Lower leg skin (tissue), 4 donors: ENCODE results near the gene TNS2. TPM values are rescaled to one million over a fixed set of nuclear protein-coding genes. Genes with fewer than 3 reads are reported as not detected.
A peak's percentile ranks its signal among the peaks of the same experiment; 100 is the strongest.

Source experiments
- DNase-seq, 2 donors: peaks; one replicate each; pipeline ENCODE4 v3.0.0-alpha.2; 2019; ENCODE audit warnings: low spot score in 2 of 2
- H3K4me3 ChIP-seq: fragments of 200-600 bp; sonication (generic); 2 replicates; pipeline ENCODE4 v1.5.1; 2017; ENCODE audit warnings: mild to moderate bottlenecking, low read depth; ENCODE audit not compliant: poor library complexity, severe bottlenecking
- POLR2A ChIP-seq, 2 donors: fragments of 450-650 bp; IDR thresholded peaks; one replicate each; pipeline ENCODE4 v1.6.1; 2016 to 2017; ENCODE audit warnings: antibody characterized with exemption in 2 of 2, mild to moderate bottlenecking in 1 of 2, moderate library complexity in 1 of 2
- WGBS, 2 donors: methylation state at CpG; one replicate each; pipeline ENCODE4 v1.1.5; 2018; 5-methylcytosine and 5-hydroxymethylcytosine counted together
- intact Hi-C: fragments of 100-400 bp; cut with DNase I; formaldehyde crosslinking; loops from one replicate; pipeline ENCODE4 v1.15.0; 2023; ENCODE audit warnings: low total_unique reads
- total RNA-seq, 4 donors: library from RNA; depleted of rRNA; stranded (reverse); fragments of >200 nt; gene quantifications; one replicate each; pipeline ENCODE4 v1.1.0, GENCODE V29; 2016
- TF ChIP-seq, protein P1 (sequence below), 3 donors: fragments of 450-650 bp; IDR thresholded peaks; one replicate each; pipeline ENCODE4 v1.5.1; 2016; ENCODE audit warnings: antibody characterized with exemption in 3 of 3, mild to moderate bottlenecking in 3 of 3, moderate library complexity in 2 of 3

TNS2 gene
- total RNA-seq, 4 donors from 2014 or later, result 21.8 to 87.1 (median 65.9) TPM

DNA sequence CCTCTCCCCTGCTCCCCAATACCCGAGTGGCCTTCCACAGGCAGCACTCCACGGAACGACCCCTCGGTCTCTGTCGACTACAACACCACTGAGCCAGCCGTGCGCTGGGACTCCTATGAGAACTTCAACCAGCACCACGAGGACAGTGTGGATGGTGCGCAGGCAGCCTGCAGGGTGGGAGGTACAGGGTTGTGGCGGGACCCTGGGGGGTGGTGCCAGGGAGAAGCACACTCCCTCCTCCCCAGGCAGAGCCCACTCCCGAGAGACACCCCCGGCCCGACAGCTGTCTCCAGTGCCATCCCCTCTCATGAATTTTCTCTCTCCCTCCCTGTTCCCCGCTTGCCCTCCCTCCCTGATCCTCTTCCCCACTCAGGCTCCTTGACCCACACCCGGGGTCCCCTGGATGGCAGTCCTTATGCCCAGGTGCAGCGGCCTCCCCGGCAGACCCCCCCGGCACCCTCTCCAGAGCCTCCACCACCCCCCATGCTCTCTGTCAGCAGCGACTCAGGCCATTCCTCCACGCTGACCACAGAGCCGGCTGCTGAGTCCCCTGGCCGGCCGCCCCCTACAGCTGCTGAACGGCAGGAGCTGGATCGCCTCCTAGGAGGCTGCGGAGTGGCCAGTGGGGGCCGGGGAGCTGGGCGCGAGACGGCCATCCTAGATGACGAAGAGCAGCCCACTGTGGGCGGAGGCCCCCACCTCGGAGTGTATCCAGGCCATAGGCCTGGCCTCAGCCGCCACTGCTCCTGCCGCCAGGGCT, 9.0 kb downstream of the TNS2 start:
- peak in 1 of 2 donors; percentile 15 for DNase-seq
- TF ChIP-seq, protein P1, sequence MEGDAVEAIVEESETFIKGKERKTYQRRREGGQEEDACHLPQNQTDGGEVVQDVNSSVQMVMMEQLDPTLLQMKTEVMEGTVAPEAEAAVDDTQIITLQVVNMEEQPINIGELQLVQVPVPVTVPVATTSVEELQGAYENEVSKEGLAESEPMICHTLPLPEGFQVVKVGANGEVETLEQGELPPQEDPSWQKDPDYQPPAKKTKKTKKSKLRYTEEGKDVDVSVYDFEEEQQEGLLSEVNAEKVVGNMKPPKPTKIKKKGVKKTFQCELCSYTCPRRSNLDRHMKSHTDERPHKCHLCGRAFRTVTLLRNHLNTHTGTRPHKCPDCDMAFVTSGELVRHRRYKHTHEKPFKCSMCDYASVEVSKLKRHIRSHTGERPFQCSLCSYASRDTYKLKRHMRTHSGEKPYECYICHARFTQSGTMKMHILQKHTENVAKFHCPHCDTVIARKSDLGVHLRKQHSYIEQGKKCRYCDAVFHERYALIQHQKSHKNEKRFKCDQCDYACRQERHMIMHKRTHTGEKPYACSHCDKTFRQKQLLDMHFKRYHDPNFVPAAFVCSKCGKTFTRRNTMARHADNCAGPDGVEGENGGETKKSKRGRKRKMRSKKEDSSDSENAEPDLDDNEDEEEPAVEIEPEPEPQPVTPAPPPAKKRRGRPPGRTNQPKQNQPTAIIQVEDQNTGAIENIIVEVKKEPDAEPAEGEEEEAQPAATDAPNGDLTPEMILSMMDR (IDR thresholded peaks at IDR 0.05), result no peak
- intact Hi-C loops, result no loop called here
- WGBS, 2 donors, result 81 to 84% methylated on average over 24 to 27 of the region's 35 CpGs
- no peak overlapping the region for H3K4me3 ChIP-seq

DNA sequence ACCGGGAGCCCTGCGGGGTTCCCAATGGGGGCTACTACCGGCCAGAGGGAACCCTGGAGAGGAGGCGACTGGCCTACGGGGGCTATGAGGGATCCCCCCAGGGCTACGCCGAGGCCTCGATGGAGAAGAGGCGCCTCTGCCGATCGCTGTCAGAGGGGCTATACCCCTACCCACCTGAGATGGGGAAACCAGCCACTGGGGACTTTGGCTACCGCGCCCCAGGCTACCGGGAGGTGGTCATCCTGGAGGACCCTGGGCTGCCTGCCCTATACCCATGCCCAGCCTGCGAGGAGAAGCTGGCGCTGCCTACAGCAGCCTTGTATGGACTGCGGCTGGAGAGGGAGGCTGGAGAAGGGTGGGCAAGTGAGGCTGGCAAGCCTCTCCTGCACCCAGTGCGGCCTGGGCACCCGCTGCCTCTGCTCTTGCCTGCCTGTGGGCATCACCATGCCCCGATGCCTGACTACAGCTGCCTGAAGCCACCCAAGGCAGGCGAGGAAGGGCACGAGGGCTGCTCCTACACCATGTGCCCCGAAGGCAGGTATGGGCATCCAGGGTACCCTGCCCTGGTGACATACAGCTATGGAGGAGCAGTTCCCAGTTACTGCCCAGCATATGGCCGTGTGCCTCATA, 9.7 kb downstream of the TNS2 start:
- WGBS, 2 donors, result 14 to 87% methylated on average over 1 to 24 of the region's 24 CpGs
- H3K4me3 ChIP-seq, result no peak overlapping the region
- intact Hi-C loops, result loop anchor here (10.0 kb wide), 1 partner anchor 135 kb away; no protein-coding TSS in a partner anchor
- DNase-seq, result peak in 1 of 2 donors; percentile 15
- TF ChIP-seq POLR2A (IDR thresholded peaks at IDR 0.05), result no peak
- TF ChIP-seq, protein P1 (IDR thresholded peaks at IDR 0.05), result no peak

DNA sequence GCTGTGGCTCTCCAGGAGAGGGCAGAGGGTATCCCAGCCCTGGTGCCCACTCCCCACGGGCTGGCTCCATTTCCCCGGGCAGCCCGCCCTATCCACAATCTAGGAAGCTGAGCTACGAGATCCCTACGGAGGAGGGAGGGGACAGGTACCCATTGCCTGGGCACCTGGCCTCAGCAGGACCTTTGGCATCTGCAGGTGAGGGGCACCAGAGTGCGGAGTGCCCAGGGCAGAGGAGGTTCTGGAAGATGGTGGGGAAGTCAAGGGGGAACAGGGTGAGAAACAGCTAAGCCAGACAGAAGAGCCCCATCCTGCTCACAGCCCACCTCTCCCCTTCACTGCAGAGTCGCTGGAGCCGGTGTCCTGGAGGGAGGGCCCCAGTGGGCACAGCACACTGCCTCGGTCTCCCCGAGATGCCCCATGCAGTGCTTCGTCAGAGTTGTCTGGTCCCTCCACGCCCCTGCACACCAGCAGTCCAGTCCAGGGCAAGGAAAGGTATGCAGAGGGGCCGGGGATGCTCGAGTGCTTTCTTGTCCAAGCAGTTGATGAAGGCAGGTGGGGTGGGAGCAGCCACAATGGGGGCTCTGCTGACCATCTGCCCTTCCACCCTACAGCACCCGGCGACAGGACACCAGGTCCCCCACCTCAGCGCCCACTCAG, 10.3 kb downstream of the TNS2 start:
- TF ChIP-seq, protein P1 (IDR thresholded peaks at IDR 0.05), result no peak
- no peak for TF ChIP-seq POLR2A (IDR thresholded peaks at IDR 0.05)
- peak in 1 of 2 donors; percentile 87 for DNase-seq
- no peak overlapping the region for H3K4me3 ChIP-seq
- intact Hi-C loops, result loop anchor here (10.0 kb wide), 1 partner anchor 135 kb away; no protein-coding TSS in a partner anchor
- 83 to 89% methylated on average over 15 to 16 of the region's 17 CpGs for whole genome bisulfite sequencing, 2 donors

- H3K4me3 ChIP-seq, result no peak overlapping the region
- TF ChIP-seq, protein P1 (IDR thresholded peaks at IDR 0.05), result no peak
- no peak for TF ChIP-seq POLR2A (IDR thresholded peaks at IDR 0.05)
- WGBS, 2 donors, result 52 to 59% methylated on average over 17 to 18 of the region's 18 CpGs
- intact Hi-C loops, result loop anchor here (10.0 kb wide), 1 partner anchor 134 kb away; no protein-coding TSS in a partner anchor
- peak; percentile 22 to 87 for DNase-seq
Measured at GRCh38 chr12:53060721-53061276, 10.9 kb downstream of the TNS2 start.

DNA sequence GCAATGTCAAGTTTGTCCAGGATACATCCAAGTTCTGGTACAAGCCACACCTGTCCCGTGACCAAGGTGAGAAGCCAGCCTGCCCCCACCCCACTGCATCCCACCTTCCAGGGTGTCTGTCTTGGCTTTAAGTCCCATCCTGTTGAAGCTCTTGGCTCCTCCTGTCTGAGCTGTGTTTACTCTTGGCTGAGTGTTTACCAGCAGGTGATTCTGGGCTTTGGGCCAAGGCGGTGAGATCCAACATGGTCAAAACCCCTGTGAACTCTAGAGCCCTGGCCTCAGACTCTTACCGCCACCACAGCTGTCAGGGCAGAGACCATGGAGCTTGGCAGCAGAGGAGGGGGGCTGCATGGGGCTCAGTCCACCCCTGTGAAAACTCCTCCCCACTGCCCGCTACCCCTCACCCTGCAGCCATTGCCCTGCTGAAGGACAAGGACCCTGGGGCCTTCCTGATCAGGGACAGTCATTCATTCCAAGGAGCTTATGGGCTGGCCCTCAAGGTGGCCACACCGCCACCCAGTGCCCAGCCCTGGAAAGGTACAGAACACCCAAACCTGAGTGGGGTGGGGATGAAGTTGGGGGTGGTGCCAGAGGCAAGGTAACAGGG, 11.6 kb downstream of the TNS2 start:
- TF ChIP-seq, protein P1 (IDR thresholded peaks at IDR 0.05), result no peak
- no peak for TF ChIP-seq POLR2A (IDR thresholded peaks at IDR 0.05)
- peak; percentile 26 to 87 for DNase-seq
- intact Hi-C loops, result loop anchor here (10.0 kb wide), 1 partner anchor 133 kb away; no protein-coding TSS in a partner anchor
- H3K4me3 ChIP-seq, result no peak overlapping the region
- 56 to 68% methylated on average over 3 to 5 of the region's 5 CpGs for whole genome bisulfite sequencing, 2 donors
